K562 (cell line): ENCODE measurements around the gene PPFIA1. TPM values are rescaled to one million over a fixed set of nuclear protein-coding genes. Genes with fewer than 3 reads are reported as not detected.

Experiments used
- BHLHE40 ChIP-seq: IDR thresholded peaks from 2 replicates; pipeline ENCODE4 v1.6.1; 2011; ENCODE audit warnings: low read length, improper control_type of control experiment
- CBFB ChIP-seq: sonication (generic); formaldehyde crosslinking; IDR thresholded peaks from 2 replicates; pipeline ENCODE4 v1.4.0; 2020; ENCODE audit warnings: mild to moderate bottlenecking, missing genetic modification reagents
- DPF2 ChIP-seq: fragments of 450-650 bp; IDR thresholded peaks from 2 replicates; pipeline ENCODE4 v1.6.1; 2016
- EP300 ChIP-seq: IDR thresholded peaks from 2 replicates; pipeline ENCODE4 v1.6.1; 2012; ENCODE audit warnings: low read length, improper control_type of control experiment
- ETV1 ChIP-seq: fragments of 450-650 bp; conservative IDR thresholded peaks from 2 replicates; pipeline ENCODE4 v1.6.1; 2016; ENCODE audit warnings: missing genetic modification characterization, control low read depth, low read depth, missing compliant biosample characterization
- FOSL1 ChIP-seq: fragments of 200-800 bp; sonication (Bioruptor generic); conservative IDR thresholded peaks from 2 replicates; pipeline ENCODE4 v1.6.1; 2016; ENCODE audit warnings: missing genetic modification characterization, missing compliant biosample characterization
- HBP1 ChIP-seq: fragments of 450-650 bp; formaldehyde crosslinking; IDR thresholded peaks from 2 replicates; pipeline ENCODE4 v1.4.0; 2022; ENCODE audit warnings: missing genetic modification characterization
- KAT7 ChIP-seq: sonication (generic); formaldehyde crosslinking; IDR thresholded peaks from 2 replicates; pipeline ENCODE4 v1.8.0; 2022; ENCODE audit warnings: missing genetic modification reagents, mild to moderate bottlenecking, borderline replicate concordance
- LEF1 ChIP-seq: fragments of 450-650 bp; IDR thresholded peaks from 2 replicates; pipeline ENCODE4 v1.6.1; 2016; ENCODE audit warnings: mild to moderate bottlenecking
- MAZ ChIP-seq, 2 experiments: fragments of 450-650 bp in 1 of 2; sonication (generic) in 1 of 2; formaldehyde crosslinking; IDR thresholded peaks in 1 of 2; conservative IDR thresholded peaks in 1 of 2; 2 replicates each; pipeline versions ENCODE4 v1.4.0 to v1.5.0; 2020; ENCODE audit warnings: mild to moderate bottlenecking in 1 of 2, missing genetic modification reagents in 1 of 2
- MYNN ChIP-seq, 2 experiments: sonication (generic); formaldehyde crosslinking in 1 of 2; IDR thresholded peaks; 2 replicates each; pipeline versions ENCODE4 v1.5.0 to v1.6.1; 2016 to 2020; ENCODE audit warnings: antibody characterized with exemption in 1 of 2, missing genetic modification reagents in 1 of 2
- NFATC3 ChIP-seq: fragments of 450-650 bp; IDR thresholded peaks from 2 replicates; pipeline ENCODE4 v1.6.1; 2017; ENCODE audit warnings: mild to moderate bottlenecking
- OTX1 ChIP-seq: fragments of 450-650 bp; formaldehyde crosslinking; IDR thresholded peaks from 2 replicates; pipeline ENCODE4 v1.4.0; 2022; ENCODE audit warnings: mild to moderate bottlenecking
- POLR2B ChIP-seq: fragments of 450-650 bp; IDR thresholded peaks from 2 replicates; pipeline ENCODE4 v1.6.1; 2018; ENCODE audit warnings: low read depth; ENCODE audit not compliant: partially characterized antibody
- RCOR1 ChIP-seq, 2 experiments: IDR thresholded peaks; 2 replicates each; pipeline ENCODE4 v1.6.1; 2012; ENCODE audit warnings: low read depth in 2 of 2, low read length in 2 of 2, borderline replicate concordance in 1 of 2, improper control_type of control experiment in 1 of 2
- SMAD4 ChIP-seq: fragments of 250-450 bp; sonication (Bioruptor Pico); conservative IDR thresholded peaks from 2 replicates; pipeline ENCODE4 v1.8.0; 2021; ENCODE audit warnings: inconsistent platforms, mild to moderate bottlenecking, moderate library complexity
- SOX6 ChIP-seq: fragments of 450-650 bp; IDR thresholded peaks from 2 replicates; pipeline ENCODE4 v1.6.1; 2014; ENCODE audit warnings: mild to moderate bottlenecking
- SP1 ChIP-seq: sonication (generic); formaldehyde crosslinking; IDR thresholded peaks from 2 replicates; pipeline ENCODE4 v1.8.1; 2022; ENCODE audit warnings: mild to moderate bottlenecking, missing genetic modification reagents
- SUPT5H ChIP-seq: fragments of 450-650 bp; IDR thresholded peaks from 2 replicates; pipeline ENCODE4 v1.6.1; 2016
- TCF15 ChIP-seq: fragments of 250-450 bp; sonication (Bioruptor Pico); IDR thresholded peaks from 2 replicates; pipeline ENCODE4 v1.8.0; 2022; ENCODE audit warnings: moderate library complexity, mild to moderate bottlenecking, inconsistent platforms
- VEZF1 ChIP-seq: fragments of 200-800 bp; sonication (Bioruptor generic); IDR thresholded peaks from 2 replicates; pipeline ENCODE4 v1.6.1; 2017; ENCODE audit warnings: missing genetic modification characterization, missing compliant biosample characterization
- ZBTB7A ChIP-seq: IDR thresholded peaks from 2 replicates; pipeline ENCODE4 v1.6.1; 2011; ENCODE audit warnings: low read depth, mild to moderate bottlenecking, low read length, moderate library complexity, borderline replicate concordance; ENCODE audit not compliant: control insufficient read depth
- ZNF511 ChIP-seq: sonication (generic); formaldehyde crosslinking; IDR thresholded peaks from 2 replicates; pipeline ENCODE4 v1.8.0; 2022; ENCODE audit warnings: mild to moderate bottlenecking, missing genetic modification reagents
- polyA plus RNA-seq, 8 experiments: library from polyadenylated mRNA; depleted of rRNA in 4 of 8; stranded (reverse) in 5 of 8; unstranded in 3 of 8; fragments of >200 nt; fragmentation: Nextera tagmentation in 2 of 8; fragmentation: Illumina TruSeq in 1 of 8; extraction: Ambion mirVana in 2 of 8; extraction: Trizol in 1 of 8; gene quantifications; 2 replicates each; pipeline versions ENCODE4 v1.2.1 to v1.2.3, GENCODE V29; 2011 to 2014; ENCODE audit warnings: inconsistent platforms in 1 of 8, missing spikeins in 1 of 8
- total RNA-seq, 7 experiments: library from RNA; depleted of rRNA in 6 of 7; stranded (reverse); fragments of >200 nt in 6 of 7; fragmentation: Illumina TruSeq in 2 of 7; extraction: Trizol in 2 of 7; gene quantifications; 2 replicates each; pipeline versions ENCODE4 v1.2.1 to v1.2.3, GENCODE V29; 2011 to 2021; ENCODE audit warnings: low replicate concordance in 1 of 7

The PPFIA1 gene
- total and polyA plus RNA-seq, 9 of the 15 experiments (the other 6 are each of a cell fraction or from before 2014, with no cell fraction given), result 9.9 to 41.5 (median 28.5) TPM

- TF ChIP-seq HBP1 (CRISPR knock-in tag) (peak; percentile 70; the same call in 1 of the 2 replicates), SUPT5H (no peak; the same call in 1 of the 2 replicates), BHLHE40 (peak; percentile 100), EP300 (peak; percentile 30; the same call in 1 of the 2 replicates), LEF1 (peak; percentile 59; the same call in 1 of the 2 replicates), ZNF511 (peak; percentile 30; the same call in 1 of the 2 replicates), MAZ (CRISPR knock-in tag; conservative IDR thresholded peaks at IDR 0.05 in 1 of 2, IDR thresholded peaks at IDR 0.05 in 1 of 2) (peak in 1 of 2 experiments; percentile 40; a peak in 2 of 4 replicates), VEZF1 (CRISPR knock-in tag) (peak; percentile 33; the same call in 1 of the 2 replicates), DPF2 (peak; percentile 56), MYNN (IDR thresholded peaks at IDR 0.05) (0 out of 2 replicates have a peak, but pooled peaks have one; percentile 12), MYNN (CRISPR knock-in tag; IDR thresholded peaks at IDR 0.05) (no peak), ETV1 (tag) (peak; percentile 56; the same call in 1 of the 2 replicates), CBFB (CRISPR knock-in tag) (peak; percentile 92), OTX1 (CRISPR knock-in tag) (peak; percentile 55; the same call in 1 of the 2 replicates), FOSL1 (tag) (peak; percentile 94), ZBTB7A (0 out of 2 replicates have a peak, but pooled peaks have one; percentile 47), KAT7 (CRISPR knock-in tag) (no peak), SOX6 (peak; percentile 96), SMAD4 (CRISPR knock-in tag) (peak; percentile 95), TCF15 (CRISPR knock-in tag) (no peak), SP1 (CRISPR knock-in tag) (peak; percentile 71), POLR2B (peak; percentile 36), NFATC3 (no peak), RCOR1 (IDR thresholded peaks at IDR 0.05; ENCODE audit: borderline replicate concordance in 1 of 2, low read depth in 2 of 2, low read length in 2 of 2) (peak in 1 of 2 experiments; percentile 62; a peak in 1 of 4 replicates)
Observed at GRCh38 chr11:70423523-70424505, 153.3 kb downstream of the PPFIA1 start (continued).
